HTERT RPE-1 (cell line): ENCODE results near the gene RUVBL2.

Experiments
- in situ Hi-C: fragments of 300-500 bp; cut with MboI; formaldehyde crosslinking; loops from 4 replicates; pipeline ENCODE4 v1.14.3; 2020; ENCODE audit warnings: low sequenced_read_pairs

RUVBL2 gene

DNA sequence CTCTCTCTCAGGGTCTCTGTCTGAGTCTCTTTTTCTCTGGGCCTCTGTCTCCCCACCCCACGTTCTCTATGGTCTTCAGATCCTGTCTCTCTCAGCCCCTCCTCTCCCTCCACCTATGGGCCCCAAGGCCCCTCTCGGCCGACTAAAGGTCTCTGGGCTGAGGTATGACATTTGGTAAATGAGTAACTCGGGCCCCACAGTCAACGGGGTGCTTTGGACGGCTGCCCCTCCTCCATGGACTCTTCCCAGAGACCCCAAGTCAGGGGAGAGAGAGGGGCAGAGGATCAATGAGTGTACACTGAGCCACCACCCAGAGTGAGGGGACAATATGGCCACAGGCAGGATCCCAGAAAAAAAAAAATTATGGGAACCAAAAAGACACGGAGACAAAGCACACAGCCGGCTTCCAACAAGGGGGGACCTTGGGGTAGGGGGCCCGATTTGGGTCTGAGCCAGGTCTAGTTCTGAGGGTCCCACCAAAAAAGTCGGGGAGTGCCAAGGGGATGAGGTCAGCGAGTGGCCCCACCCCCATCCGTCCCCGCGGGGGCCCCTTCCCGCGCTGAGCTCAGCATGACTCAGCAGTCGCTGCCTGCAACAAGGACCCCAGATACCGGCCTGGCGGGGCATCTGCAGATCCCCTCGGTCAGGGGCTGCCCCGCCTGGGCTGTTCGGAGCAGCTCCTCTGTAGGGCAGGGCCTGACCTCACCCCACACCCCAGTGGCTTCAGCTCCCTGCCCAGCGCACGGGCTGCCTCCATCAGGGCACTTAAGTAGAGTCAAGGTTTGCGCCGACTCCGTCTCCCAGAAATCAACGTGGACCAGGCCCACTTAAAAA, 30.1 kb upstream of the RUVBL2 start:
- in situ Hi-C loops, result no loop called here

DNA sequence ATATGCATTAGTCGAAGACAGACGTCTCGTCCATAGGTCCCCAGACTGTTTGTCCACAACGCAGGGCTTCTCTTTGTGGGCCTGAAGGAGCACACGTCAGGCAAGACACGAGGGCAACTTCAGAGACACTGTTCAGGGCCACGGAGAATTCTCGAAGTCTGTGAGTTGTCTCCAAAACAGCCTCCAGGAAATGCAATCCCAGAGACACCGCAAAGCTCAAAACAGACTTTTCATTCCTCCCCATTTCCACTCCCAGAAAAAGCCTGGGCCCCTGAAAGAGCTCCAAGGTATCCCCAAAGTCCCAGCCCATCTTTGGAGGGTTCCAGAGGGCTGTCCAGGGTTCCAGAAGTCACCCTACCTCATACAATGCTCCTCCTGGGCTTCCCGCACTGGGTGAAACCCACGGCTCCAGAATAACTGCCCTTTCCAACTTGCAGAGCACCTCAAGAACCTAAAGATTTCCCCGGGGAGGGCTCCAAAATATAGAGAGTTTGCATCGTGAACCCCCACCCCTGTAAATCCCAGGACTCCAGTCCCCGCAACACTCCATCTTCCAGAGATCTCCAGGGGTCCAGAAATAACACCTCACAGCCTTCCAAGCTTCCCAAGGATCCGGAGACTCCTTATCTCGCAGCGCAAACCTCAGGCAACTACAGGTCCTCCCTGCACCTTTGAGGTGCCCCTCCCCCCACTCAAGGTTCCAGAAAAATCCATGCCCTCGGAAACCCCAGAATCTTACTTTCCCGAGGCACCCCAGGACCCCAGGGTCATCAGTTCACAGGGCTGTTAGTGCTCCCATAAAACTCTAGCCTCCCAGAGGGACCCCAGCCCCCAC, 29.3 kb upstream of the RUVBL2 start:
- in situ Hi-C loops, result no loop called here

DNA sequence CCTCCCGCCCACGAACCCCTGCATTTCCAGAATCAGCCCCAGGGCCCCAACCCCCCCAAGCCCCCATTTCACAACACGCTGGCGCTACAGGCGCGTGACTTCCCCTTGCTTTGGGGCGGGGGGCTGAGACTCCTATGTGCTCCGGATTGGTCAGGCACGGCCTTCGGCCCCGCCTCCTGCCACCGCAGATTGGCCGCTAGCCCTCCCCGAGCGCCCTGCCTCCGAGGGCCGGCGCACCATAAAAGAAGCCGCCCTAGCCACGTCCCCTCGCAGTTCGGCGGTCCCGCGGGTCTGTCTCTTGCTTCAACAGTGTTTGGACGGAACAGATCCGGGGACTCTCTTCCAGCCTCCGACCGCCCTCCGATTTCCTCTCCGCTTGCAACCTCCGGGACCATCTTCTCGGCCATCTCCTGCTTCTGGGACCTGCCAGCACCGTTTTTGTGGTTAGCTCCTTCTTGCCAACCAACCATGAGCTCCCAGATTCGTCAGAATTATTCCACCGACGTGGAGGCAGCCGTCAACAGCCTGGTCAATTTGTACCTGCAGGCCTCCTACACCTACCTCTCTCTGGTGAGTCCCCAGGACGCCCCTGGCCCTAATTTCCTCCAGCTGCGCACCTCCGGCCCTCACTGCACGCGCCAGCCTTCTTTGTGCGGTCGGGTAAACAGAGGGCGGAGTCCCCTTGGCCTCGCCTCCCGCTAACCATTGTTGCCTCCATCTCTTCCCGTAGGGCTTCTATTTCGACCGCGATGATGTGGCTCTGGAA, 28.5 kb upstream of the RUVBL2 start, which contains the start of gene FTL:
TSS of gene FTL (plus strand) at position 270 of the 766 bp plus-strand sequence. CDS start at position 469, 199 bp downstream.
- in situ Hi-C loops, result no loop called here

DNA sequence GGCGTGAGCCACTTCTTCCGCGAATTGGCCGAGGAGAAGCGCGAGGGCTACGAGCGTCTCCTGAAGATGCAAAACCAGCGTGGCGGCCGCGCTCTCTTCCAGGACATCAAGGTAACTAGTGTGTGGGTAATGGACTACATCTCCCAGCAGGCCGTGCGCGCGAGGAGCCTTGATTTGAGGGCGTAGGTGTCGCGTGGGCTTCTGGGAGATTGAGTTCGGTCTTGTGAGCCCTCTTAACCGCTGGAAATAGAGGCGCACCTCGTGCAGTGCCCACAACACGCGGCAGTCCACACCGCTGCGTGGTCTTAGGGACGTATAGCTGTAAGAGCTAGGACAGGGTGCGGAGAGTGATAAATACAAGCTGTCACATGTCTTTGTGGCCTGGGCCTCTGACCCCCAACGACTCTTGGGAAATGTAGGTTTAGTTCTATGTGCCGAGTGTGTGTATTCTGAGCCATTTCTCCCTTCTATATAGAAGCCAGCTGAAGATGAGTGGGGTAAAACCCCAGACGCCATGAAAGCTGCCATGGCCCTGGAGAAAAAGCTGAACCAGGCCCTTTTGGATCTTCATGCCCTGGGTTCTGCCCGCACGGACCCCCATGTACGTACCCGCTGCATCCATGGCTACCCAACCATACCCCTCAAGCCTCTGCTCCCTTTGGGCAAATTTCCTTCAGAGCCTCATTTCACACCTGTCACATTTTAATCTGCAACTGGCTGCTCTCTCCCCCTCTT, 27.7 kb upstream of the RUVBL2 start:
- in situ Hi-C loops, result no loop called here

DNA sequence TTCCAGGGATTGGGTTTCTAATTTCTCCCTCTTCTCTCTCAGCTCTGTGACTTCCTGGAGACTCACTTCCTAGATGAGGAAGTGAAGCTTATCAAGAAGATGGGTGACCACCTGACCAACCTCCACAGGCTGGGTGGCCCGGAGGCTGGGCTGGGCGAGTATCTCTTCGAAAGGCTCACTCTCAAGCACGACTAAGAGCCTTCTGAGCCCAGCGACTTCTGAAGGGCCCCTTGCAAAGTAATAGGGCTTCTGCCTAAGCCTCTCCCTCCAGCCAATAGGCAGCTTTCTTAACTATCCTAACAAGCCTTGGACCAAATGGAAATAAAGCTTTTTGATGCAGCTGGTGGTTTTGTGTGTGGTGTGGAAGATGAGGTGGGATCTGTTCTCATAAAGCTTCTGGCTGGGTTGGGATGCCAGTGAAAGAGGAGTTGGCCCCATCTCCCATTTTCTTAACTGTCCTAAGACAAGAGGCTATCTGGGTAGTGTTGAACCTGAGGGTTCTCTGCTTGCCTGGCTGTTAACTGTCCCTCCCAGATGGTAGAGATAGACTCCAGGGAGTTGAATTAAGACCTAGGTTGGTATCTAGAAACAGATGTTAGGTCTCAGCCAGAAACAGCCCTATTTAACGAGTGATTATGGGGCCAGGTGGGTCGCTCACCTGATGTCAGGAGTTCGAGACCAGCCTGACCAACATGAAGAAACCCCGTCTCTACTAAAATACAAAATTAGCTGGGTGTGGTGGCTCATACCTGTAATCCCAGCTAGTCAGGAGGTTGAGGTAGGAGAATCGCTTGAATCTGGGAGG, 26.9 kb upstream of the RUVBL2 start:
- in situ Hi-C loops, result no loop called here

DNA sequence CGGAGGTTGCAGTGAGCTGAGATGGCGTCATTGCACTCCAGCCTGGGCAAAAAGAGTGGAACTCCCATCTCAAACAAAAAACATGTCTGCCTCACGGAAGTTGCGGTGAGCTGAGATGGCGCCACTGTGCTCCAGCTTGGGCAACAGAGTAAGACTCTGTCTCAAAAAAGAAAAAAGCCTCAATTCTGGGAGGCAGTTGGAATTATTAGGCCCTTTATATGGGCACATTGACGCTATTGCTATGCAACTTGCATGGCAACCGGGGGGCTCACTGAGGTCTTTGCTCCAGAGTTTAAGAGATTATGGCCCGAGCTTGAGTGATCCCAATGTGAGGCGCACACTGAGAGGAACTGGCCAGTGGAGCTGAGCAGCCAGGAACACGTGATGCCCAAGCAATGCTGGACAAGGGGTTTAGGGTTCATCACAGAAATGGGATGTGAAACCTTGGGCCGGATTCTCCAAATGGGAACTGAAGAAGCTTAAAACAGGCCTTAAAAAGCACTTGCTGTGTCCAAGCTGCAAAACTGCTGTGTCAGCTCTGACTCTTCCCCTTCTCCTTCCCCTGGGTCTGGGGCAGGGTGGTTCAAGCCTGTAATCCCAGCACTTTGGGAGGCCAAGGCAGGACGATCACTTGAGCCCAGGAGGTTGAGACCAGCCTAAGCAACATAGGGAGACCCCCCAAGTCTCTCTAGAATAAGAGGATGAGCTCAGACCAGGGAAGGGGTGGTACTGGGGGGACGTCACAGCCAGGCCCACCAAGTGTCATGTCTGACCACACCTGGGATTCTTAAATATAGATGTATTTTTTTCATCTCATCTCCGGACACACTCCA, 26.1 kb upstream of the RUVBL2 start:
- in situ Hi-C loops, result no loop called here

DNA sequence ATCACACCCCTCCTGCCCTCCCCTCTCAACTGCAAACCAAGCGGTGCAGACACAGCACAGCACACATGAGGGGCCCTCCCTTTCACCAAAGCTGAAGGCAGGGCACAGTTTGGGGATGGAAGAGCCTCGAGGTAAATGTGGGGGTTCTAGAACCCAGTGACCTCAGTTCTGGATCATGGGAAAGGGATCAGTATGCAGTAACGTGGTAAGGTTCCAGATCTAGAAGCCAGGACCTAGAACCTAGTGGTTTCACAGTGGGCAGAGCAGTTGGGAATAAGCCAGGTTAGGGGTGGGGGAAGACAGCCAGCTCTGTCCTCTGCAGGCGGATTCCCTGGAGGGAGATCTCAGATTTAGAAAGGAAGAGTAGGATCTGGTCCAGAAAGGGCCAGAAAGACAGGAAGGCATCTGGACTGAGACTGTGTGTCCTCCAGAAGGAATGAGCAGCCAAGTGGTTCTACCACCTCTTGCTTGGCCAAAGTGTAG, 25.5 kb upstream of the RUVBL2 start:
- in situ Hi-C loops, result no loop called here

DNA sequence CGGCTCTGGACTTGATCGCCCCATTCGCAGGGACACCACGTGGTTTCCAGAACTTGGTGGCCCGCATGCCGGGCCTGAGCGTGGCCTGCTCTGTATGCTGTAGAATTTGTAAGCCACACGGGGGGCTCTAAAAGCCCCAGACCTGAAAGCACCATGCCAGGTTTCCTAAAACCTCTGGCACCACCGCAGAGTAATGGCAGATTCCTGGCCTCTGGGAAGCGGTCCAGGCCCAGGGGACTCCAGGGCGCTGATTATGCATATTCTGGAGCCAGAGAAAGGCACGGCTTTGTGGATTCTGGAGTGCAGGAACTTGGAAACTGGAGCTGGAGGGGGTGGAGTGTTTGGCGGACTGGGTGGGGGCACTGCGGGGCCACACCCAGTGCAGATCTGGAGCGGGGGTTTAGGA, 24.9 kb upstream of the RUVBL2 start:
- in situ Hi-C loops, result no loop called here

DNA sequence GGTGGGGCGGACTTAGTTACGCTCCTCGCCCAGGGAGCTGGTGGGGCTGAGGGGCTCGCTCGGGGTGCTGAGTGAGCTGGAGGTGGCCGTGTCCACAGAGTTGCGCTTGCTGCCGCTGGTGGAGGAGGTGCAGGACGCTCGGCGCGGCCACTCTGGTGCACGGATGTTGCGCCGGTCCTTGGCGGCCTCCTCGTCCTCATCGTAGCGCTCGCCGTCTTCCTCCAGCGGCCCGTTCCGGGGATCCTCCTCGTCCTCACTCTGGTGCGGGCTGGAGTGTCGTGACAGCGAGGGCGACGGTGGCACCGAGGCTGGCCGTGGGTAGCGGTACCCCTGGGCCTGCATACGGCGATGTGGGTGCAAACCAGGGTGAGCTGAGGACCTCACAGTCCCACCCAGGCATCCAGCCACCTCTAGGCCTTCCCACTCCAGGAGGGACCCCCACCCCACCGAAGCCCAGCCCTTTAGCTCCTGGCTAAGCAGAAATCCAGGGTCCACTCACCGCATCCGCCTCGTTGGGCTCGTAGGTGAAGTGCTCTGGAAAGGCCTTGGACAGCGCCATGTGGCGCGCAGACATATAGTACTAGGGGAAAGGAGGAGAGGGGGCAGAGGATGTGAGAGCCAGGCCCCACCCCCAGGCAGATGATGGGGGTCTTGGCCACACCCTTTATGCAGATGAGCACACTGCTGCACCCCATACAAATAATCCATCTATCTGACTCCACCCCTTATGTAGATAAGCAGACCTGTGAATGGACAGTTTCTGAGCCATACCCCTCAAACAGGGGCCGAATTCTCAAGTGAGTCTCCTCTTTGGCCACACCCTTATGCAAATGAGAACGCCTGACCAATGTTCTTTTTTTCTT, 24.2 kb upstream of the RUVBL2 start:
- in situ Hi-C loops, result no loop called here

DNA sequence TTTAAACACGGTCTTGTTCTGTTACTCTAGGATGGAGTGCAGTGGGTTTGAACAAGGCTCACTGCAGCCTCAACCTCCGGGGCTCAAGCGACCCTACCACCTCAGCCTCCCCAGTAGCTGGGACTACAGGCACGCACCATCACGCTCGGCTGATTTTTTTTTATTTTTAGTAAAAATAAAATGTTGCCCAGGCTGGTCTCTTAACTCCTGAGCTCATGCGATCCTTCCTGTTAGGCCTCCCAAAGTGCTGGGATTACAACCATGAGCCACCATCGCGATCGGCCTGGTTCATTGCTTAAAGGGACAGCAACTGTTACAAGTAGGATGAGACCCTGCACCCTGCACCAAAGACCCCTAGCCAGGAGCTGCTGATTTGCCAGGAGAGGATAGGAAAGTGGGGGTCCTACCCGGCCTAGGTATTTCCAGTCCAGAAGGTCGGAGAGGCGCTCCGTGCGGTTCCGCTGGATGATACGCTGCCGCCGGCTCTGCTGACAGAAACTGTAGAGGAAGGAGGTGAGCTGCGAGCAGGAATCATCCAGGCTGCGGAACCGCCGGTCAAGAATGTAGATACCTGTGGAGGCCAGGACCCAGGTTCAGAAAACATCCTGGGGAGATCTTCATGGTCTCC, 23.4 kb upstream of the RUVBL2 start:
- in situ Hi-C loops, result no loop called here

DNA sequence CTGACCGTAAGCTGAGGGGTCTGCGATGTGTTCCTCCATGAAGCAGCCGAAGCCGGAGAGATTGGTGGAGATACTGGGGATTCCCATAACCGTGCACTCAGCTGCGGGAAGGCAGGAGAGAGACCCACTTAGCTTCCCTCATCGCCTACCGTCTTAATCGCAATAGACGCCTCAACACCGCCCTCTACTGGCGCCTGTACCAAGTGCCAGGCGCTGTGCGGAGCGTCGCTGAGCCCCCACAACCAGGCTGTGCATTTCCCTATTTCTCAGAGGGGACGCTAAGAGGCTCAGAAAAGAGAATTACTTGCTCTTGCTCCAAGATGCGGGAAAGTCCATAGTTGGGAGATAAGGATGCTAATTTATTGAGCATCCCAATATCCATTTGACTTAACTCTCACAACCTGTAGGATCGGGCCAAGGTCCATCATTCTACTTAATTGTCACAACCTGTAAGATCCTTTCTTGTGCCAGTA, 22.7 kb upstream of the RUVBL2 start:
- in situ Hi-C loops, result no loop called here

DNA sequence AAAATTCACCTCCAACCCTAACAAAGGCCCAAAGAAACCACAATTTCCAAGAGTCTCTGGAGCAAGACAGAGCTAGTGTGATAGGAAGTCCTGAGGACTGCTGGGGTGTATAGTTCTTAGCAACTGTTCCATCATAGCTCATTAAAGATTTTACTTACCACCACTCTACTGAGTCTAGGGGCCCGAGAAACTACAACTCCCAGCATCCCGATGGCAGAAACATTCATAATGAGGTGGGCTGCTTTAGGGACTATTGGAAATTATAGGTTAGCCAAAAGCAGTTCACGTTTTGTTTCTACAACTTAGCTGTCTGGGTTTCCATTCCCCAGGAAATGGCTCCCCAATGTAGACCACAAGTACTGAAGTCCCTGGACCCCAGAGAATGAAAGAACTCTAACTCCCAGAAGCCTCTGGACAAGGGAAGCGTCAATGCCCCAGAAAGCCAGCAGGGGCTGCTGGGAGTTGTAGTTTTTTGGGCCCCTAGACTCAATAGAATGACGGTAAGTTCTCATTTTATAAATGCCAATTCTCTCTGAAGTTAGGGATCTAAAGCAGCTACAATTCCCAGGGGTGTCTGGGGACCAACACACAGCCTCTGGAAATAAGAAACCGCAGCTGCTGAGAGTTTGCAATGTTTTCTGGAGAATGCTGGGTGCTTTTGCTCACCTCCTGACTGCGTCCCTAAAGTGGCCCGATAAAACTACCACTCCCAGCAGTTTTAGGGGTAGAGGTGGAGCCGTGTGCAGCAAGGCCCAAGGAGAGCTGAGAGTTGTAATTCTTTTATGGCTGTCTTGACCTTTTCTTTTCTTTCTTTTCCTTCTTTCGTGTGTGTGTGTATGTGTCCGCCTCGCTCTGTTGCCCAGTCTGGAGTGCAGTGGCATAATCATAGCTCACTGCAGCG, 17.5 kb upstream of the RUVBL2 start:
- in situ Hi-C loops, result no loop called here

DNA sequence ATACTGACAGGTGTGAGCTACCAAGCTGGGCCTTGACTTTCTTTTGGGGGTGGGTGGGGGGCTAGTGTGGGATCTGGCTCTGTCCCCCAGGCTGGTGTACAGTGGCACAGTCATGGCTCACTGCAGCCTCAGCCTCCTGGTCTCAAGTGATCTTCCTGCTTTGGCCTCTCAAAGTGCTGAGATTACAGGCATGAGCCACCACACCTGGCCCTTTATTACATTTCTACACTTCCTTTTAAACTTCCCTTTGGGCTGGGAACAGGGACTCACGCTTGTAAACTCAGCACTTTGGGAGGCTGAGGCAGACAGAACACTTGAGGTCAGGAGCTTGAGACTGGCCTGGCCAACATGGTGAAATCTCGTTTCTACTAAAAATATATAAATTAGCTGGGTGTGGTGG, 16.6 kb upstream of the RUVBL2 start:
- in situ Hi-C loops, result no loop called here

DNA sequence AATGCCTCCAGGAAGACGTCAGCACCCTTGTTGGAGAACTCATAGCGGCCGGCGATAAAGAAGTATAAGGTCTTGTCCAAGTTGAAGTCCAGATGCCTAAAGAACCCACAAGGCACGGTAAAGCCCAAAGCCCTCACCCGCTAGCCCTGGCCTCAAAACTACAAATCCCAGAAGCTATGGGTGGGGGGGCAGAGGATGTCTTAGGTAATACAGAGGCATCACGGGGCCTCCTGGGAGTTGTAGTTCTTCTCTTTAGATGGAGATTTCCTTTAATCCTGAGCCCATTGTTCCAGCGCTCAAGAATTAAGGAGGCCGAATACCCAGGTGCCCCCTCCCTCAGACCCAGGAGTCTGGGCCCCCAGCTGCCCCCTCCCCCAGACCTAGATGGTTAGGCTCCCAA, 11.4 kb upstream of the RUVBL2 start:
- in situ Hi-C loops, result no loop called here

DNA sequence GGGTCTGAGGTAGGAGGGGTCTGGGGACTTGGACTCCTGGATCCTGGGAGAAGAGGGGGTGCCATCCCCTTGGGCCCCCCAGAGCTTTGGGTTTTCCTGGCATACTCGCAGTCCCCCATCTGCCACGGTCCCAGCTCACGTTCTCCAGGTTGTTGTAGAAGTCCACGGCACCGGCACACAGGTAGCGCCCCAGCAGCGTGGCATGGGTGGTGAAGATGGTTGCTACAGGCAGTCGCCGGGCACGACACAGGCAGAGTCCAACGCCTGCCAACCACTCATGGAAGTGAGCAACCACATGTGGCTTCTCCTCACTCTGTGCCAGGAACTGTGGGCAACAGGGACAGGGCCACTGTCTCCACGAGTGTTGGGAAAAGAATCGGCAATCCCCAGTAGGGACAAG, 8.0 kb upstream of the RUVBL2 start:
- in situ Hi-C loops, result no loop called here

DNA sequence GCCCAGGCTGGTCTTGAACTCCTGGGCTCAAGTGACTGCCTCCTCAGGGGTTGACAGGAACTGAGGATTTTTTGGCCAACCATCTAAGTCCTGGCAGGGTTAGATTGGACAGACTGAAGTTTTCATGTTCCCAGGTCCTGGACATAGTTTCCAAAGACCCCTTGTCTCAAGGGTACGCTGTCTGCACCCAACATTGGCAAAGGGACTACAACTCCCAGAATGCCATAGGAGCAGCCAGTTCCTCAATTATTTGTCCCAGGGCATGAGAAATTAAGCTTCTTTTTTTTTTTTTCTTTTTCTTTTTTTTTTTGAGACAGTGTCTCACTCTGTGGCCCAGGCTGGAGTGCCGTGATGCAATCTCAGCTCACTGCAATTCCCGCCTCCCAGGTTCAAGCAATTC, 7.5 kb upstream of the RUVBL2 start:
- in situ Hi-C loops, result no loop called here
